DMS 273 treated with DMSO at 0.1 percent for 48 hours (cell line): ENCODE data around the gene SPATA2L.
A peak's percentile ranks its signal among the peaks of the same experiment; 100 is the strongest.
"Not testable (repeated sequence)": the region's sequence is repeated elsewhere in the genome, so short reads cannot be mapped to it uniquely, and the experiment has no call there.

Source experiments
- DNase-seq: peaks from one replicate; lab custom pipeline; 2025; lab: John Stamatoyannopoulos, UW

SPATA2L gene

DNA sequence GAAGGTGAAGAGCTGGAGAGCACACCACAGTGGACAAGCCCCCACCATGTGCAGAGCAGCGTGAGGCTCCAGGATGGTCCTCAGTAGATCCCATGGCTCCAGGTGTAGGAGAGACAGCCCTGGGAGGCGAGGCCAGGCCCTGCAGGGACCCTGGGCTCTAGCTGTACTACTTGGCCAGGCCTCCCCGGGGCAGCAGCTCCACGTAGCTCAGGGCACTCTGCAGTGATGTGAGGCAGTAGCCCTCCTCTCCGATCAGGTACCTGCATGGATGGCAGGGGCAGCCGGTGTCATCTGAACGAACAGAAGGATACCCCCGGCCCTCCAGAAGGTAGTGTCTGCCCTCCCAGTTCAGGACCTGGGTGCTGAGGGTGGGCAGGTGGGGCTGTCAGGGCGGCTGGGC lies 6.2 kb upstream of the SPATA2L start:
- DNase-seq = no peak

- DNase-seq = no peak
Measured at GRCh38 chr16:89706518-89707260, 5.2 kb upstream of the SPATA2L start.

- DNase-seq = no peak
Measured at GRCh38 chr16:89705006-89705405, 3.5 kb upstream of the SPATA2L start.

GRCh38 chr16:89704281-89704680 lies 2.8 kb upstream of the SPATA2L start:
- no peak for DNase-seq

GRCh38 chr16:89700649-89701424 lies 668 bp downstream of the SPATA2L start:
- DNase-seq = no peak

DNA sequence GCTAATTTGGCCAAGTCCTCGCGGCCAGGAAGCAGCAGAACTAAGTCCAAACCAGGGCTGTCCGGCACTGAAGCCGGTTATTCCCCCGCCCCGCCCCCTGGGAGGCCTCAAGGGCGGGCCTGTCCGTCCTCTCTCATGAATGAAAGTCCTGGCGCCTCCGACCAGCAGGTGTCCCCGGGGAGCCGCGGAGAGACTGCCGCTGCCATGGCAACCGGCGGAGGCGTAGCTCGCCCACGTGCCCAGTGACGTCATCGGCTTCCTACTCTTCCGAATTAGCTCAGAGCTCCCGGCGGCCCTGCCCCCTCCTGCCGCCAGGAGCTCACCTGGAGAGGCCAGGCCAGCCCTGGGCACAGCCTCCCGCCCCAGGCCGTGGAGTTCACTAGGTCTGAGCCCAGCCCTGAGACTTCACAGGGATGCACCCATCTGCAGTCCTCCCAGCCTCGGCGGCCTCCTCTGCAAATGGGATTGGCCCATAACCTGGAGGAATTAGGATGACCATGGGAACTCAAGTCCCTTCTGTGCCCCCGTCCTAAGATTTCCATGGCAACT lies 1.3 kb downstream of the SPATA2L start:
- DNase-seq = peak; percentile 93

DNA sequence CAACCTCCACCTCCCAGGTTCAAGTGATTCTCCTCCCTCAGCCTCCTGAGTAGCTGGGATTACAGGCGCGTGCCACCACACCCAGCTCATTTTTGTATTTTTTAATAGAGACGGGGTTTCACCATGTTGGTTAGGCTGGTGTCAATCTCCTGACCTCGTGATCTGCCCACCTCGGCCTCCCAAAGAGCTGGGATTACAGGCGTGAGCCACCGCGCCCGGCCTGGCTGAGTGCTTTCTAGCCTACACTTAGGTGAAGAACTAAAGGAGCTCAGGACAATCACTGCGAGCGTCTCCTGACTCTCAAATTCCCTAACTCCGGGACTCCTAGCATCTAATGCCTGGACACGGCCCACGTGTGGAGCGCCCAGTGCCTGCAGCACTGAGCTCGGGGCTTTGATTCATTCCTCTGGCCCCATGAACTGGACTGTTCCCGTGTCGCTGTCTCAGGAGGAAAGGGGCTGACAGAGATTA lies 1.8 kb downstream of the SPATA2L start:
- DNase-seq = not testable (repeated sequence)

- not testable (repeated sequence) for DNase-seq
Measured at GRCh38 chr16:89698717-89699116, 2.8 kb downstream of the SPATA2L start.

GRCh38 chr16:89697616-89698331 lies 3.7 kb downstream of the SPATA2L start:
- DNase-seq = no peak

DNA sequence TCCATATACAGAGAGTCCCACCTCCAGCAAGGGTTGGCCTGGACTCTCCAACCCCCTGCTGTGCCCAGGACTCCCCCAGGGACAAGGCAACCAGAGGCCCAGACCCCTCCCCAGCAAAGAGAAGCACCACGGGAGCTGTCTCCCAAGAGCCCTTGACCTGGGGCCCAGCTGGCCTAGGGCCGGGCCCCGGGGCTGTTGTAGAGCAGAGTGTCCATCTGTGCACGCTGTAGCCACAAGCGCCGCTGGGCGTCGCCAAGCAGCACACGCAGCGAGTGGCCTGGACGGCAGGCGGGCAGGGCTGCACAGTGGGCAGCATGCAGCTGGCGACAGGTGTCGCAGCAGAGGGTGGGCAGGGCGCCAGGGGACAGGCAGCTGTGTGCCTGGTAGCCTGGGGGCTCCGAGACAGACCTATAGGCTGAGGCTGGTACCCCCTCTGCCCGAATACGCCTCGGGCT lies 4.3 kb downstream of the SPATA2L start:
- no peak for DNase-seq

DNA sequence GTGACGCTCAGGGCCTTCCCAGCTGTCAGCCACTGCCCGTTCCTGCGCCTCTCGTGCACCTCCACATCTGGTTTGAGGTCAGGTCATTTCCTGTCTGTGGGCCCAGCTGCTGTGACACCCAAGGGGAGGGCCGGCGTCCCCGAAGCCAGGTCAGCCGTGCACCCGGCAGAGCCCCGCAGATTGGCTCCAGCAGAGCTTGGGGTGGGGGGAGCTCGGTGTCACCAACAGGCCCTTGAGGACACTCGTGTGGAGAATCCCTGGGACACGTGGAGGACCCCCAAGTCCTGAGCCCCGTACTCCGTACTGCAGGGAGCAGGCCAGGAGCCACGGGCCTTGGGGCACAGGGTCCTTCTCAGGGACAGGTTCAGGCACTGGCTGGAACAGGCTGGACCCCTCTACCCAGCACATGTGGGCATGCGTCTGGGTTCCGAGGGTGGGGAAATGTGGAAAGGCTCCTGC lies 4.8 kb downstream of the SPATA2L start:
- DNase-seq = no peak

DNA sequence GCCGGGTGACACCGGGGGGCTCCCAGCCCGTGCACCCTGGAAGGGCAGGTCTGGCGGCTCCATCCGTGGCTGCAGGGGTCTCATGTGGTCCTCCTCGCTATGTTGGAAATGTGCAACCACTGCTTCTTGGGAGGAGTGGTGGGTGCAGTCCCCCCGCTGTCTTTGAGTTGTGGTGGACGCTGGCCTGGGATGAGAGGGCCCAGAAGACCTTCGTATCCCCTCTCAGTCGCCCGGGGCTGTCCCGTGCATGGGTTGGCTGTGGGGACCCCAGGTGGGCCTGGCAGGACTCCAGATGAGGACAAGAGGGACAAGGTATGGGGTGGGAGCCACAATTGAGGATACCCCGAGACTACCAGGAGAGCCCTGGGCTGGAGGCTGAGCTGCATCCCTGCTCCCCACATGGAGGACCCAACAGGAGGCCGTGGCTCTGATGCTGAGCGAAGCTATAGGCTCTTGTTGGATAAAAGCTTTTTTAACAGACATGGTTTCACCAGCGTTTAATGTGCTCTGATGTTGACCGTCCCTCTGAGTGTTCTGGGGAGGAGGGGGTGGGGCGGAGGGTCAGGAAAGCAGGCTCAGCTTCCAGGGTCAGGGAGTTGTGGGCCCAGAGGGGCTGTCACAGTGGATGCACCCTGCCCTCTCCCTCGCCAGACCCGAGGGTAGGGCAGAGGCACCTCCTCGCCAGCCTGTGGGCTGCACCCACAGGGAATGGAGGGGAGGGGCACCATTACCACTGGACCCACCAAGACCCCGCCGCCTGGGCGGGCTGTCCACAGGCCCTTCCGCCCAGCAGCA lies 5.4 kb downstream of the SPATA2L start:
- no peak for DNase-seq

GRCh38 chr16:89695086-89695874 lies 6.2 kb downstream of the SPATA2L start:
- no peak for DNase-seq

- not testable (repeated sequence) for DNase-seq
Measured at GRCh38 chr16:89694784-89695085, 6.8 kb downstream of the SPATA2L start.

DNA sequence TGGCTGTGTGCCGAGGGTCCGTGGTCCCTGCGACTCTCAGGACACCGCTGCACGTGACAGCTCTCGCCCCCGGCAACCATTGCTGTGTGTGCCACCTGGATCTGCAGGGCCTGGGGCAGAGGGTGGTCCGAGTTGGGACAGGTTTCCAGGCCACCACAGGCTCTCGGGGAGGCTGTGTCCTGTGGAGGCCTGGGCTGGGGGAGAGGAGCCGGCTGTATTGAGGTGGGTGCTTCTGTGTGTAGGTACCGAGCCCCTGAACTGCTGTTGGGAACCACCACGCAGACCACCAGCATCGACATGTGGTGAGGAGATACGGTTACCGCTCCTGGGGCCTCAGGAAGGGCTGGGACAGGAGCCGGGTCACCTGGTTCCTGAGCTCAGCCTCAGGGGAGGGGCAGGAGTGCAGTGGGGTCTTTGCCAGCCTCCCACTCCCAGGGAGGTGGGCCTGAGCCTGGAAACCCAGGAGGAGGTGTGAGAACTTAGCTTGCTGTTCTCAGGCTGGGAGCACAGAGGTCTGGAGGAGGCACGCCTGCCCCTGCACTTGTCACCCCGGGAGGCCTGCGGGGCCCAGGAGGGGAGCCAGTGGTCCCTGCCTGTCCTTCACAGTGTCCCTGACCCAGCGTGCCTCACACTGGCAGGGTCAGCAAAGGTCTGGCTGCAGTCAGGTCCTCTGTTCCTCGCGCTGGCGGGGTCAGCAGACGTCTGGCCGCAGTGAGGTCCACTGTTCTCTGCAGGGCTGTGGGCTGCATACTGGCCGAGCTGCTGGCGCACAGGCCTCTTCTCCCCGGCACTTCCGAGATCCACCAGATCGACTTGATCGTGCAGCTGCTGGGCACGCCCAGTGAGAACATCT lies 7.3 kb downstream of the SPATA2L start:
- no peak for DNase-seq

DNA sequence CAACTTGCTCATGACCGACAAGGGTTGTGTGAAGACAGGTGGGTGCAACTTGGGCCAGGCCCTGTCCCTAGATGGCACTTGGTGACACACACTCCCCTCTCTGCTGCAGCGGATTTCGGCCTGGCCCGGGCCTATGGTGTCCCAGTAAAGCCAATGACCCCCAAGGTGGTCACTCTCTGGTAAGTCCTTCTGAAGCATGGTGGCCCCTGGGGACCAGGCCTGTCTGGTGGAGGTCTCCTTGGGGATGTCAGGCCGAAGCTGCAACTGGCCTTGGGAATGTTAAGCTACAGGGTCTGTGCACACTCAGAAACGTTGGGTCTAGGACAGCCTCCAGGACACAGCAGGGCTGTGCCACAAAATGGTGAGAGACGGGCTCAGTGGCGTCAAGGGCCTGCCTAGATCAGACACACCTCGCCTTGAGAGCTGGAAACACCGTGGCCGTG lies 8.2 kb downstream of the SPATA2L start:
- no peak for DNase-seq

DNA sequence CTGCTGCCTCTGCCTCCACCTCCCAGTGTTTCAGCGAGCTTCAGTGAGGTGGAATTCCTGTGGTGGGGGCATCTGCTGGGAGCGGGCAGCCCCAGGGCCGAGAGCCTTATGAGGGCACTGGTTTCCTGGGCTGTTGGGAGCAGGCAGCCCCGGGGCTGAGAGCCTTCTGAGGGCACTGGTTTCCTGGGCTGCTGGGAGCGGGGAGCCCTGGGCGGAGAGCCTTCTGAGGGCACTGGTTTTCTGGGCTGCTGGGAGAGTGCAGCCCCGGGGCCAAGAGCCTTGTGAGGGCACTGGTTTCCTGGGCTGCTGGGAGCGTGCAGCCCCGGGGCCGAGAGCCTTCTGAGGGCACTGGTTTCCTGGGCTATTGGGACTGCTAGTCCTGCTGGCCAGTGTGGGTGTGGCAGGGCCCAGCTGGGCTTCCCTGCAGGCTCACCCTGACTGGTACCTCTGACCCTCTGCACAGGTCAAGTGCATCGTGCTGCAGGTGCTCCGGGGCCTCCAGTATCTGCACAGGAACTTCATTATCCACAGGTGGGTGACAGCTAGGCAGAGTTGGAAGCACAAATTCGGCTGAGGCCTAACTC lies 9.4 kb downstream of the SPATA2L start:
- DNase-seq = no peak

DNA sequence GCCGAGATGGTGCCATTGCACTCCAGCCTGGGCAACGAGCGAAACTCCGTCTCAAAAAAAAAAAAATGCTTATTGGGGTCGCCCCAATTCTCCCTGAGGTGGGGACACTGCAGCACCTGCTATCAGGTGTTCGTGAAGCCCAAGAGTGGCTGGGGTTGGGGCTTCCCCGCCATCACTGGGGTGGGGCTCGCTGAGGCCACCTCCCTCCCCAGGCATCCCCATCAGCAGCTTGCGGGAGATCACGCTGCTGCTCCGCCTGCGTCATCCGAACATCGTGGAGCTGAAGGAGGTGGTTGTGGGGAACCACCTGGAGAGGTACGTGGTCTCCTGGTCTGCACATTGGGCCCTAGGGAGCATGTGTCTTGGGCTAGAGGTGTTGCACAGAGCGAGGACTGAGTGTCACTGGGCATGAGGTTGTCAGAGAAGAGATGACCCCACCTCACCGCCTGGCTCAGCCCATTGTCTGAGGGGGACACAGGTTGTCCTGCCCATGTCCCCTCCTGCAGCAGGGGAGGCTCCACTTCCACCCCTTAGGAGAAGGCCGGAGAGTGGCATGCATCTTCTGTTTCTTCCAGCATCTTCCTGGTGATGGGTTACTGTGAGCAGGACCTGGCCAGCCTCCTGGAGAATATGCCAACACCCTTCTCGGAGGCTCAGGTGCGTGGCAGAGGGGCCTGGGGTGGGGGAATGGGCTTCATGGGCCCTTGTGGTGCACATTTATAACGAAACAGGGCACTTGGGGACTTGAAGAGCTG lies 10.1 kb downstream of the SPATA2L start:
- no peak for DNase-seq
